Stimulated activated CD4-positive, alpha-beta T cell treated with anti-CD3 and anti-CD28 coated beads, Interleukin-4, amount 100 ng/mL, for 48 hours (primary cell): ENCODE results near the gene C1orf21.
"Not testable (repeated sequence)": the region's sequence is repeated elsewhere in the genome, so short reads cannot be mapped to it uniquely, and the experiment has no call there.

Experiments
- DNase-seq, 2 donors: peaks; one replicate each; pipeline ENCODE4 v3.0.0-alpha.2; 2020; ENCODE audit warnings: low read depth in 2 of 2

C1orf21 gene

GRCh38 chr1:184597650-184598357 is 211.0 kb downstream of the C1orf21 start:
- no peak for DNase-seq

GRCh38 chr1:184598403-184599193 is 211.8 kb downstream of the C1orf21 start:
- DNase-seq: no peak

GRCh38 chr1:184604152-184604900 is 217.5 kb downstream of the C1orf21 start:
- no peak for DNase-seq

GRCh38 chr1:184605941-184606340 is 219.1 kb downstream of the C1orf21 start:
- DNase-seq: no peak

- DNase-seq: no peak
Observed at GRCh38 chr1:184606786-184607185, 220.0 kb downstream of the C1orf21 start.

GRCh38 chr1:184608581-184608980 is 221.8 kb downstream of the C1orf21 start:
- DNase-seq: no peak

GRCh38 chr1:184608990-184609389 is 222.2 kb downstream of the C1orf21 start:
- no peak for DNase-seq

- DNase-seq: no peak
Observed at GRCh38 chr1:184610876-184611595, 224.2 kb downstream of the C1orf21 start.

- not testable (repeated sequence) for DNase-seq
Observed at GRCh38 chr1:184612229-184612628, 225.4 kb downstream of the C1orf21 start.

GRCh38 chr1:184614667-184615066 is 227.8 kb downstream of the C1orf21 start:
- no peak for DNase-seq

GRCh38 chr1:184615301-184615700 is 228.5 kb downstream of the C1orf21 start:
- no peak for DNase-seq

- no peak for DNase-seq
Observed at GRCh38 chr1:184616504-184616903, 229.7 kb downstream of the C1orf21 start.

GRCh38 chr1:184617433-184618029 is 230.7 kb downstream of the C1orf21 start:
- no peak for DNase-seq

- DNase-seq: no peak
Observed at GRCh38 chr1:184618851-184619250, 232.0 kb downstream of the C1orf21 start.

GRCh38 chr1:184620469-184620868 is 233.6 kb downstream of the C1orf21 start:
- no peak for DNase-seq

- no peak for DNase-seq
Observed at GRCh38 chr1:184621260-184621659, 234.4 kb downstream of the C1orf21 start.

- DNase-seq: no peak
Observed at GRCh38 chr1:184622136-184622823, 235.5 kb downstream of the C1orf21 start.

GRCh38 chr1:184623404-184623803 is 236.6 kb downstream of the C1orf21 start:
- DNase-seq: no peak

GRCh38 chr1:184624051-184624450 is 237.2 kb downstream of the C1orf21 start:
- DNase-seq: no peak

- no peak for DNase-seq
Observed at GRCh38 chr1:184624626-184625025, 237.8 kb downstream of the C1orf21 start.

- no peak for DNase-seq
Observed at GRCh38 chr1:184625271-184625670, 238.4 kb downstream of the C1orf21 start.
